ENCODE measurements around the gene TNXB.

Gene TNXB

GRCh38 chr6:32137454-32137853 lies 28.3 kb upstream of the TNXB start:
- TF ChIP-seq CTCF (IDR thresholded peaks at IDR 0.05; ENCODE audit: insufficient read depth, low read depth, low read length, missing control alignments): no peak
- no peak overlapping the region for H3K4me3 ChIP-seq (ENCODE audit: low read length)
- no peak for DNase-seq (ENCODE audit: low read depth)

- TF ChIP-seq CTCF (IDR thresholded peaks at IDR 0.05; ENCODE audit: insufficient read depth, low read depth, low read length, missing control alignments): no peak
- no peak overlapping the region for H3K4me3 ChIP-seq (ENCODE audit: low read length)
- no peak for DNase-seq (ENCODE audit: low read depth)
Measured at GRCh38 chr6:32133786-32134185, 24.6 kb upstream of the TNXB start.

- H3K4me3 ChIP-seq (ENCODE audit: low read length): no peak overlapping the region
- DNase-seq (ENCODE audit: low read depth): peak; percentile 84
- TF ChIP-seq CTCF (IDR thresholded peaks at IDR 0.05; ENCODE audit: insufficient read depth, low read depth, low read length, missing control alignments): no peak
Measured at GRCh38 chr6:32132110-32132509, 23.0 kb upstream of the TNXB start.

GRCh38 chr6:32131439-32131948 lies 22.4 kb upstream of the TNXB start:
- TF ChIP-seq CTCF (IDR thresholded peaks at IDR 0.05; ENCODE audit: insufficient read depth, low read depth, low read length, missing control alignments): no peak
- no peak for DNase-seq (ENCODE audit: low read depth)
- H3K4me3 ChIP-seq (ENCODE audit: low read length): no peak overlapping the region

GRCh38 chr6:32129297-32130088 lies 20.4 kb upstream of the TNXB start:
- no peak for DNase-seq (ENCODE audit: low read depth)
- TF ChIP-seq CTCF (IDR thresholded peaks at IDR 0.05; ENCODE audit: insufficient read depth, low read depth, low read length, missing control alignments): no peak
- peak overlapping the region; percentile 73 for H3K4me3 ChIP-seq (ENCODE audit: low read length)

GRCh38 chr6:32128751-32129296 lies 19.7 kb upstream of the TNXB start:
- no peak for TF ChIP-seq CTCF (IDR thresholded peaks at IDR 0.05; ENCODE audit: insufficient read depth, low read depth, low read length, missing control alignments)
- DNase-seq (ENCODE audit: low read depth): no peak
- peak overlapping the region; percentile 73 for H3K4me3 ChIP-seq (ENCODE audit: low read length)
